Activated CD8-positive, alpha-beta T cell treated with anti-CD3 and anti-CD28 coated beads for 36 hours (primary cell): ENCODE results near the gene CHST8. TPM values are rescaled to one million over a fixed set of nuclear protein-coding genes. Genes with fewer than 3 reads are reported as not detected.

Source experiments
- ATAC-seq: fragments of 200-7000 bp; cut with Tn5 transposase; one replicate; pipeline ENCODE4 v1.10.0; 2021; ENCODE audit warnings: mild to moderate bottlenecking, moderate library complexity
- CTCF ChIA-PET: fragments of 350-600 bp; sonication (Branson Sonifier 250); formaldehyde crosslinking; loops from one replicate; lab custom pipeline; 2021; ENCODE audit warnings: antibody characterized with exemption; lab: Charles Lee
- POLR2A ChIA-PET: fragments of 350-600 bp; sonication (Branson Sonifier 250); formaldehyde crosslinking; loops from one replicate; lab custom pipeline; 2021; ENCODE audit warnings: antibody characterized with exemption; lab: Charles Lee
- DNase-seq: peaks from one replicate; pipeline ENCODE4 v3.0.0-alpha.2; 2020
- H3K27ac Mint-ChIP-seq: one replicate; pipeline ENCODE4 v1.8.0; 2021; ENCODE audit warnings: mild to moderate bottlenecking, mixed read lengths
- H3K27me3 Mint-ChIP-seq: one replicate; pipeline ENCODE4 v1.8.0; 2021; ENCODE audit warnings: mixed read lengths
- H3K36me3 Mint-ChIP-seq: one replicate; pipeline ENCODE4 v1.8.0; 2021; ENCODE audit warnings: low read depth, mixed read lengths
- H3K4me1 Mint-ChIP-seq: one replicate; pipeline ENCODE4 v1.8.0; 2021; ENCODE audit warnings: low read depth, mixed read lengths
- H3K4me3 Mint-ChIP-seq: one replicate; pipeline ENCODE4 v1.8.0; 2021; ENCODE audit warnings: mild to moderate bottlenecking, moderate library complexity, mixed read lengths
- H3K9me3 Mint-ChIP-seq: one replicate; pipeline ENCODE4 v1.8.0; 2021; ENCODE audit warnings: mixed read lengths
- intact Hi-C: fragments of 100-400 bp; cut with micrococcal nuclease; formaldehyde crosslinking; loops from one replicate; pipeline ENCODE4 v1.10.0; 2022
- total RNA-seq, 2 experiments: library from RNA; stranded (reverse); gene quantifications; one replicate each; pipeline ENCODE4 v1.2.3, GENCODE V29; 2021
- TF ChIP-seq, protein P1 (sequence below): fragments of 200-600 bp; IDR thresholded peaks from one replicate; pipeline ENCODE4 v1.8.0; 2022; ENCODE audit warnings: antibody characterized with exemption, mild to moderate bottlenecking

CHST8 gene
- total RNA-seq, 2 experiments from 2014 or later: not detected

DNA sequence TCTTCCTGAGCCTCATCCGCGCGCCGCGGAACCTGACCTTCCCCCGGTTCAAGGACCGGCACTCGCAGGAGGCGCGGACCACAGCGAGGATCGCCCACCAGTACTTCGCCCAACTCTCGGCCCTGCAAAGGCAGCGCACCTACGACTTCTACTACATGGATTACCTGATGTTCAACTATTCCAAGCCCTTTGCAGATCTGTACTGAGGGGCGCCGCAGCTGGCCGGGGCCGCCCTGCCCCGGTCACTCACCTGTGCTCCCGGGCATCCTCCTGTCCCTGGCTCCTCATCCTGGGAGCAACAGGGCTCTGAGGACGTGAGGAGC, 151.1 kb downstream of the CHST8 start:
- Mint-ChIP-seq H3K4me3 (no peak overlapping the region), H3K36me3 (no peaks in the 10 kb centered on the region), H3K27ac (no peak overlapping the region), H3K4me1 (no peaks in the 10 kb centered on the region), H3K9me3 (no peaks in the 10 kb centered on the region), H3K27me3 (peaks cover 10% of the 10 kb centered on the region)
- POLR2A ChIA-PET: no interaction called here
- TF ChIP-seq, protein P1, sequence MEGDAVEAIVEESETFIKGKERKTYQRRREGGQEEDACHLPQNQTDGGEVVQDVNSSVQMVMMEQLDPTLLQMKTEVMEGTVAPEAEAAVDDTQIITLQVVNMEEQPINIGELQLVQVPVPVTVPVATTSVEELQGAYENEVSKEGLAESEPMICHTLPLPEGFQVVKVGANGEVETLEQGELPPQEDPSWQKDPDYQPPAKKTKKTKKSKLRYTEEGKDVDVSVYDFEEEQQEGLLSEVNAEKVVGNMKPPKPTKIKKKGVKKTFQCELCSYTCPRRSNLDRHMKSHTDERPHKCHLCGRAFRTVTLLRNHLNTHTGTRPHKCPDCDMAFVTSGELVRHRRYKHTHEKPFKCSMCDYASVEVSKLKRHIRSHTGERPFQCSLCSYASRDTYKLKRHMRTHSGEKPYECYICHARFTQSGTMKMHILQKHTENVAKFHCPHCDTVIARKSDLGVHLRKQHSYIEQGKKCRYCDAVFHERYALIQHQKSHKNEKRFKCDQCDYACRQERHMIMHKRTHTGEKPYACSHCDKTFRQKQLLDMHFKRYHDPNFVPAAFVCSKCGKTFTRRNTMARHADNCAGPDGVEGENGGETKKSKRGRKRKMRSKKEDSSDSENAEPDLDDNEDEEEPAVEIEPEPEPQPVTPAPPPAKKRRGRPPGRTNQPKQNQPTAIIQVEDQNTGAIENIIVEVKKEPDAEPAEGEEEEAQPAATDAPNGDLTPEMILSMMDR: no peak
- DNase-seq (no peak), ATAC-seq (no peak)
- intact Hi-C loops: loop anchor here (10.0 kb wide), 1 partner anchor 372 kb away; no protein-coding TSS in a partner anchor
- CTCF ChIA-PET: interaction anchor here (1.2 to 1.3 kb wide), 3 partner anchors 219 to 357 kb away, joined by 3 to 4 read pairs (median 4); no protein-coding TSS in a partner anchor

DNA sequence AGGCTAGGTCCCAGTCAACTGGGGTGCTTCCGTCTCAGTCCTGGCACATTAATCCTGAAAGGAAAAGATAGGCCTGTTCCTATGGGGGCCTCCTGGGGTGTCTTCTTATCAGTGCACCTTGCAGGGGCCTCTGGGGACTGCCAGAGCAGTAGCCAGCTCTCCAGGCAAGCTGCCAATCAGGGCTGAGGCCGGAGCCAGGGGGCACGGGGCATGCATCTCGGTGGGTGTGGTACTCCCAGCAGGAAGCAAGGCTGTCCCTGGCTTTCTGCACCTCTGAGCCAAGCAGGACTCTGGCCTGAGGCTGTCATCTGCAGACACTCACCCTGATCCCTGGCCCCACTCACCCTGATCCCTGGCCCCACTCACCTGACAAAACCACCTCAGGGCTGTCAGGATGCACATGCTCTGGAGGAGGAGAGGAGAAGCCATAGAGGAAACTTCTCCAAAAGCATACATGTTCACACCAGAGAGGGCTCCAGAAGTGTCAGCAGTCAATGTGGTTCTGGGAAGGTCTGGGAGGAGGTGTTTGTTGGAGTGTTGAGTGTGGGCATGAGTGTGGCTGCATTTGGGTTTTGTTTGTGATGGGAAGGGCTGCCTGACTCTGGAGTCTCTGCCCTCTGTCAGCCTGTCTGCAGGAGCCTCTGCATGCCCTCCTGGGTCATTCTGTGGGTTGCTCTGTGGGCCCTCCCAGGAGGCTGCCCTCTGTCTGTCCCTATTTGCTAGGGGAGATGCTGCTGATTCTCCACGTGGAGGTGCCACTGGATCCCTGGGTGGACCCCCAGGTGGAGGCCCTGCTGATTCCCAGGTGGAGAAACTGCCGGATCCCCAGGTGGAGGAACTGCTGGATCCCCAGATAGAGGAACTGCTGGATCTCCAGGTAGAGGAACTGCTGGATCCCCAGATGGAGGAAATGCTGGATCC, 152.2 kb downstream of the CHST8 start:
- intact Hi-C loops: loop anchor here (10.0 kb wide), 1 partner anchor 371 kb away; no protein-coding TSS in a partner anchor
- Mint-ChIP-seq H3K4me3 (no peak overlapping the region), H3K27me3 (peaks cover 17% of the 10 kb centered on the region), H3K4me1 (peaks cover 3% of the 10 kb centered on the region), H3K9me3 (no peaks in the 10 kb centered on the region), H3K36me3 (no peaks in the 10 kb centered on the region), H3K27ac (no peak overlapping the region)
- ATAC-seq (no peak), DNase-seq (no peak)
- ChIA-PET CTCF (interaction anchor here (0.9 to 1.3 kb wide), 4 partner anchors 224 to 358 kb away, joined by 3 to 5 read pairs (median 4); no protein-coding TSS in a partner anchor), POLR2A (no interaction called here)
- TF ChIP-seq, protein P1: no peak

DNA sequence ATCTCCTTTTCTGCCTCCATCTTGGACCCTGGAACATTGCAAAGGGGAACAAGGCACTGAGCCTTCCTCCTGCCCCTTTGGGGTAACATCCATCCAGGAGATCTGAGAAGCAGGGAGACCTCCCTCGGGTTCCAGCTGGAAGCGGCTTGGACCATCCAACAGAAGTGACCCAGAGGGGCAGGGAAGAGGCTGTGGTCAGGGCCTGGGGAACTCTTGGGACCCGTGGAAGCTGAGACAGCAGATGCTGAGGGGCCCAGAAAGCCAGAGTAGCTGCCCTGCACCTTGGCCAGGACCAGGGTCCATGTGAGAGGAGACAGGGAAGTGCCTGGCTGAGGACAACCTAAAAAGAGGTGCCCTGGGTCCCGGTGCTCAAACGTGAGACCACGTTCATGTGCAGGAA, 153.0 kb downstream of the CHST8 start:
- ATAC-seq (no peak), DNase-seq (no peak)
- POLR2A ChIA-PET: no interaction called here
- TF ChIP-seq, protein P1: no peak
- Mint-ChIP-seq H3K4me3 (no peak overlapping the region), H3K27me3 (peaks cover 20% of the 10 kb centered on the region), H3K9me3 (no peaks in the 10 kb centered on the region), H3K36me3 (no peaks in the 10 kb centered on the region), H3K27ac (no peak overlapping the region), H3K4me1 (peaks cover 3% of the 10 kb centered on the region)
- CTCF ChIA-PET: interaction anchor here (0.9 to 1.3 kb wide), 3 partner anchors 223 to 359 kb away, joined by 3 to 5 read pairs (median 4); no protein-coding TSS in a partner anchor
- intact Hi-C loops: loop anchor here (5.0 to 10.0 kb wide), 2 partner anchors 318 to 370 kb away; no protein-coding TSS in a partner anchor

DNA sequence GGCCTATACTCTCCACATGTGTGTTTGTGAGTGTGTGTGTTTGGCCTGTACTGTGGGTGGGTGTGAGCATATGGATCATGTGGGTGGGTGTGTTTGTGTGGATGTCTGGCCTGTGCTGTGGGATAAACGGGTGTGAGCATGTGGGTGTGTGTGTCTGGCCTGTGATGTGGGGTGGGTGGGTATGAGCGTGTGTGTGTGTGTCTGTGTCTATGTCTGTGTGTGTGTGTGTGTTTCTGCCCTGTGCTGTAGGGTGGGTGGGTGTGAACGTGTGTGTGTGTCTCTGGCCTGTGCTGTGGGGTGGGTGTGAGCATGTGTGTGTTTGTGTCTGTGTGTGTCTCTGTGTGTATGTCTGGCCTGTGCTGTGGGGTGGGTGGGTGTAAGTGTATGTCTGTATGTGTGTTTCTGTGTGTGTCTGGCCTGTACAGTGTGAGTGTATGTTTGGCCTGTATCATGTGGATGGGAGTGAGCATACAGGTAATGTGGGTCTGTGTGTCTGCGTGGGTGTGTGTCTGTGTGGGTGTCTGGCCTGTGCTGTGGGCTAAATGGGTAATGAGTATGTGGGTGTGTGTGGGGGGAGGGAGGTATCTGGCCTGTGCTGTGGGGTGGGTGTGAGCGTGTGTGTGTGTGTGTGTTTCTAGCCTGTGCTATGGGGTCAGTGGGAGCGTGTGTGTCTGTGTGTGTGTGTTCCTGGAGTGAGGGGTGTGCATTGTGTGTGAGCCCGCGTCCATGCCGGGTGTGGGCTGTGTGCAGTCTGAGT, 154.2 kb downstream of the CHST8 start:
- ChIA-PET CTCF (interaction anchor here (1.2 to 1.3 kb wide), 2 partner anchors 222 to 360 kb away, joined by 4 to 5 read pairs; no protein-coding TSS in a partner anchor), POLR2A (no interaction called here)
- no peaks in the 10 kb centered on the region for H3K9me3 Mint-ChIP-seq
- intact Hi-C loops: loop anchor here (5.0 to 10.0 kb wide), 2 partner anchors 316 to 369 kb away; no protein-coding TSS in a partner anchor
- ATAC-seq (no peak), DNase-seq (no peak)
- H3K27me3 Mint-ChIP-seq: peaks cover 26% of the 10 kb centered on the region
- TF ChIP-seq, protein P1: no peak
- H3K4me3 Mint-ChIP-seq: no peak overlapping the region
- peaks cover 3% of the 10 kb centered on the region for H3K4me1 Mint-ChIP-seq
- no peak overlapping the region for H3K27ac Mint-ChIP-seq
- no peaks in the 10 kb centered on the region for H3K36me3 Mint-ChIP-seq
